Measurements from ENCODE around the gene CFAP97D1. TPM values are rescaled to one million over a fixed set of nuclear protein-coding genes. Genes with fewer than 3 reads are reported as not detected.

Gene CFAP97D1
- total and polyA plus RNA-seq, 7 experiments from 2014 or later: not detected

- Histone ChIP-seq H3K4me1 (ENCODE audit: control insufficient read depth in 2 of 2, insufficient read depth in 2 of 2, low read length in 2 of 2) (peaks cover 7% of the 10 kb centered on the region in 2 donors), H3K27ac (ENCODE audit: low read depth, low read length) (peak within 1 kb of the TSS; percentile 79), H3K36me3 (ENCODE audit: control insufficient read depth in 2 of 3, insufficient read depth in 3 of 3, low read length in 3 of 3) (peaks cover 0 to 20% (median 0%) of the 10 kb centered on the region in 3 experiments), H3K27me3 (ENCODE audit: control insufficient read depth in 2 of 2, insufficient read depth in 2 of 2, low read length in 2 of 2) (no peaks in the 10 kb centered on the region), H3K4me3 (ENCODE audit: low read length) (peak within 1 kb of the TSS; percentile 74), H3K9me3 (ENCODE audit: control insufficient read depth in 2 of 3, low read length in 3 of 3) (no peaks in the 10 kb centered on the region)
- intact Hi-C loops (cut with micrococcal nuclease): loop anchor here in 1 of 2 donors (1.0 to 5.0 kb wide), 2 partner anchors 54 to 68 kb away; partner anchors contain the start of gene MPP3
- Mint-ChIP-seq H3K4me3 (peak within 1 kb of the TSS; percentile 80 to 89 (median 84)), H3K9me3 (no peaks in the 10 kb centered on the region), H3K36me3 (peaks cover 0 to 4% (median 0%) of the 10 kb centered on the region in 5 donors), H3K27ac (peak within 1 kb of the TSS in 7 of 9 donors; percentile 71 to 86 (median 78)), H3K27me3 (peaks cover 16 to 38% (median 24%) of the 10 kb centered on the region in 5 donors), H3K4me1 (peaks cover 0 to 15% (median 10%) of the 10 kb centered on the region in 7 donors)
- DNase-seq (peak; percentile 70 to 82 (median 78)), ATAC-seq (peak; percentile 97)
- CTCF ChIA-PET: interaction anchor here (1.1 to 1.3 kb wide), 2 partner anchors 11 to 68 kb away, joined by 3 to 4 read pairs; partner anchors contain the start of gene CD300LG
- POLR2A ChIA-PET: interaction anchor here (1.0 kb wide), 1 partner anchor 780 kb away, joined by 3 read pairs; the partner anchor contains the start of gene RPL27
Observed at GRCh38 chr17:43778337-43779144, 1.7 kb upstream of the CFAP97D1 start, which contains the start of gene DUSP3. Gene DUSP3 (minus strand): TSS chr17:43778977. CDS start chr17:43778924, 53 bp downstream.

DNA sequence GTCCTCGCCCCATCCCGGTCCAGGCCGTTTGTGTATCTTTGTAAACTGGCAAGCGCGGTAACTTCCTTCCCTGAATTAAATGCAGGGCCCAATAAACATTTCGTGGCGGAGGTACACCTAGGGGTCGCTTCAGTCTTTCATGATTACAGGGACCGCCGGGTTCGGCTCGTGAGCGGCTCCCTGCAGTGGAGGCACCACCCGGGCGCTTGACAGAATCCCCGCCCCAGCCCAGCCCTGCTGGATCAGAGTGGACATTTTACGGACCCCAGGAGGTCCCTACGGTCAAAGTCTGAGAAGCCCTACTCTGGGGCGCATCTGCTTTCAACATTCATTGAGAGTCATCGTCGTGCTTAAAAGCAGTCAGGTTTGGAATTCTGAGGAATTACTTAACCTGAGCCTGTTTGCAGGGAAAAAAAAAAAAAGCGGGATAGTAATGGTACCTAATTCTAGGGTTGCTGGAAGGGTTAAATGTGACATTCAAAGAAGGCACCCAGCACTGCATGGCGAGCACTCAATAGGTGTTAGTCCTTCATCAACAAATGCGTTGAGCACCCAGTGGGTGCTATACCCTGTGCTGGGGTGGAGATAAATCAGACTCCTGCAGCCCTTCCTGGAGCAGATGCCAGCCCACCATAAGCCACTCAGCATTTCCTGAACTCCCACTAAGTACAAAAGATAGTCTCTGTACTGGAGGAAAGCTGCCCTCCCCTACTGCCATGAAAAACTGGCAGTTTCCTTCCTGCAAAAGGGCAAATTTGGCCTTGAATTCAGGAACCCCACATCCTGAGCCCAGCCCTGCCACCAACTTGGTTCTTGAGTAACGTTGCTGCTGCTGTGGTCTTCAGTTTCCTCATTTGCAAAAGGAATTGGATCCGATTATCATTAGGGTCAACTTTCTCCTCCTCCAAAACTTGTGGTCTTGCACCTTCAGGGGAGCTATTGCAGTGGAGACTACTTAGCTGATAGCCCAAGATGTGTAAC is 800 bp upstream of the CFAP97D1 start:
- H3K27me3 ChIP-seq (ENCODE audit: control insufficient read depth in 2 of 2, insufficient read depth in 2 of 2, low read length in 2 of 2): no peaks in the 10 kb centered on the region
- Mint-ChIP-seq H3K4me3 (peak overlapping the region; percentile 64 to 87 (median 82)), H3K9me3 (no peaks in the 10 kb centered on the region), H3K4me1 (peaks cover 0 to 15% (median 9%) of the 10 kb centered on the region in 7 donors), H3K36me3 (peaks cover 0 to 4% (median 0%) of the 10 kb centered on the region in 5 donors), H3K27me3 (peaks cover 16 to 45% (median 27%) of the 10 kb centered on the region in 5 donors), H3K27ac (peak overlapping the region in 5 of 9 donors; percentile 26 to 83 (median 56))
- DNase-seq: peak in 1 of 9 donors; percentile 10
- intact Hi-C loops (cut with micrococcal nuclease): loop anchor here in 1 of 2 donors (1.0 to 5.0 kb wide), 2 partner anchors 53 to 67 kb away; partner anchors contain the start of gene MPP3
- CTCF ChIA-PET: interaction anchor here (0.5 to 1.3 kb wide), 2 partner anchors 12 to 93 kb away, joined by 3 to 4 read pairs; no protein-coding TSS in a partner anchor
- ATAC-seq: peak; percentile 28
- H3K36me3 ChIP-seq (ENCODE audit: control insufficient read depth in 2 of 3, insufficient read depth in 3 of 3, low read length in 3 of 3): peaks cover 0 to 12% (median 0%) of the 10 kb centered on the region in 3 experiments
- peaks cover 7% of the 10 kb centered on the region in 2 donors for H3K4me1 ChIP-seq (ENCODE audit: control insufficient read depth in 2 of 2, insufficient read depth in 2 of 2, low read length in 2 of 2)
- no peaks in the 10 kb centered on the region for H3K9me3 ChIP-seq (ENCODE audit: control insufficient read depth in 2 of 3, low read length in 3 of 3)
- peak overlapping the region; percentile 60 for H3K27ac ChIP-seq (ENCODE audit: low read depth, low read length)
- POLR2A ChIA-PET: interaction anchor here (1.0 kb wide), 1 partner anchor 781 kb away, joined by 3 read pairs; the partner anchor contains the start of gene RPL27
- H3K4me3 ChIP-seq (ENCODE audit: low read length): peak overlapping the region; percentile 74

- H3K36me3 ChIP-seq (ENCODE audit: control insufficient read depth in 2 of 3, insufficient read depth in 3 of 3, low read length in 3 of 3): peaks cover 0 to 5% (median 0%) of the 10 kb centered on the region in 3 experiments
- no peaks in the 10 kb centered on the region for H3K9me3 Mint-ChIP-seq
- H3K4me3 Mint-ChIP-seq: no peak overlapping the region
- H3K36me3 Mint-ChIP-seq: no peaks in the 10 kb centered on the region
- CTCF ChIA-PET: interaction anchor here (0.7 to 1.5 kb wide), 3 partner anchors 17 to 88 kb away, joined by 3 read pairs; no protein-coding TSS in a partner anchor
- H3K4me3 ChIP-seq (ENCODE audit: low read length): no peak overlapping the region
- POLR2A ChIA-PET: no interaction called here
- no peaks in the 10 kb centered on the region for H3K9me3 ChIP-seq (ENCODE audit: control insufficient read depth in 2 of 3, low read length in 3 of 3)
- intact Hi-C loops (cut with micrococcal nuclease): no loop called here
- H3K27ac Mint-ChIP-seq: no peak overlapping the region
- peaks cover 7% of the 10 kb centered on the region in 2 donors for H3K4me1 ChIP-seq (ENCODE audit: control insufficient read depth in 2 of 2, insufficient read depth in 2 of 2, low read length in 2 of 2)
- ATAC-seq: no peak
- no peak for DNase-seq
- peaks cover 21 to 55% (median 31%) of the 10 kb centered on the region in 5 donors for H3K27me3 Mint-ChIP-seq
- H3K27ac ChIP-seq (ENCODE audit: low read depth, low read length): no peak overlapping the region
- no peaks in the 10 kb centered on the region for H3K27me3 ChIP-seq (ENCODE audit: control insufficient read depth in 2 of 2, insufficient read depth in 2 of 2, low read length in 2 of 2)
- H3K4me1 Mint-ChIP-seq: peaks cover 0 to 15% (median 8%) of the 10 kb centered on the region in 7 donors
Observed at GRCh38 chr17:43782913-43783680, 2.9 kb downstream of the CFAP97D1 start.

DNA sequence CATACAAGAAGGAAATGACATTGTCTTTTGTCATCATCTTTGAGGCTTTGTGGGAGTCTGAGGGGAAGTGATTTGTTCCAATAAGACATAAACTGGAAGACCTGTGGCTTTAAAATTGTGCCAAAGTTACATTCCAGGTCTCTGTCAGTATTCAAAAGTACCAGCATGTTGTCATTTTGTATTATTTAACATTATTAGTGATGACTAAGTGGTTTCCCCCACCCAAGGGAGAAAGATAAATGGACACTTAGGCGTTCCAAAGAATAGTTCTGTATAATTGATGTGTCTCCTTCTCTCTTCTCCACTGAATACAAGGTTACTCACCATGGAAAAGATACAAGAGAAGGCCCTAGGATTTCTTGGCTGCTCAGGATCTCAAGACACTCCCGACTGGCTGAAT is 3.8 kb downstream of the CFAP97D1 start:
- H3K36me3 ChIP-seq (ENCODE audit: control insufficient read depth in 2 of 3, insufficient read depth in 3 of 3, low read length in 3 of 3): no peaks in the 10 kb centered on the region
- ATAC-seq: no peak
- Mint-ChIP-seq H3K27ac (no peak overlapping the region), H3K4me1 (peaks cover 0 to 15% (median 8%) of the 10 kb centered on the region in 7 donors), H3K27me3 (peaks cover 21 to 60% (median 31%) of the 10 kb centered on the region in 5 donors), H3K9me3 (no peaks in the 10 kb centered on the region), H3K36me3 (no peaks in the 10 kb centered on the region), H3K4me3 (no peak overlapping the region)
- H3K4me3 ChIP-seq (ENCODE audit: low read length): no peak overlapping the region
- CTCF ChIA-PET: no interaction called here
- DNase-seq: no peak
- POLR2A ChIA-PET: no interaction called here
- H3K9me3 ChIP-seq (ENCODE audit: control insufficient read depth in 2 of 3, low read length in 3 of 3): no peaks in the 10 kb centered on the region
- intact Hi-C loops (cut with micrococcal nuclease): no loop called here
- H3K27me3 ChIP-seq (ENCODE audit: control insufficient read depth in 2 of 2, insufficient read depth in 2 of 2, low read length in 2 of 2): no peaks in the 10 kb centered on the region
- H3K4me1 ChIP-seq (ENCODE audit: control insufficient read depth in 2 of 2, insufficient read depth in 2 of 2, low read length in 2 of 2): peaks cover 7% of the 10 kb centered on the region in 2 donors
- no peak overlapping the region for H3K27ac ChIP-seq (ENCODE audit: low read depth, low read length)

DNA sequence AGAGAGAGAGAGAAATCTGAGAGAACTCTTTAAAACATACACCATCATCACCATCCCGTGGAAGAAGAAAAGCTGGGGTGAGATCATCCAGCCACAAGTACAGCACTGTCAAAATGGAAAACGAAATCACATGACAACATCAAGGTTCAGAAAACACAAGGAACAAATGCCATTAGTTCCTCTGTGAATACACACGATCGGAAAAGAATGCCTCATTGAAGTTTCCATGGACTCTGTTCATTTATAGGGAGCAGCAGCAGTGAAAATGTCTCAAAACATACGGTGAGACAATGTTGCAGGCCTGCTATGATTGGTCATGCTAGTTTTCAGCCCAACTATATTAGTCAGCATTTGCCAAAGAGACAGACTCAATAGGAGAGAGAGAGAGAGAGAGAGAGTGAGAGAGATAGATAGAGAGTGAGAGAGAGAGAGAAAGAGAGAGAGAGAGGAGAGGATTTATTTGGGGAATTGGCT is 4.4 kb downstream of the CFAP97D1 start:
- ATAC-seq (no peak), DNase-seq (no peak)
- H3K9me3 ChIP-seq (ENCODE audit: control insufficient read depth in 2 of 3, low read length in 3 of 3): no peaks in the 10 kb centered on the region
- H3K27me3 Mint-ChIP-seq: peaks cover 21 to 55% (median 31%) of the 10 kb centered on the region in 5 donors
- H3K4me1 Mint-ChIP-seq: peaks cover 0 to 10% (median 2%) of the 10 kb centered on the region in 7 donors
- H3K36me3 Mint-ChIP-seq: no peaks in the 10 kb centered on the region
- no peak overlapping the region for H3K27ac ChIP-seq (ENCODE audit: low read depth, low read length)
- no peaks in the 10 kb centered on the region for H3K9me3 Mint-ChIP-seq
- ChIA-PET POLR2A (no interaction called here), CTCF (no interaction called here)
- H3K27ac Mint-ChIP-seq: no peak overlapping the region
- H3K4me3 ChIP-seq (ENCODE audit: low read length): no peak overlapping the region
- no peaks in the 10 kb centered on the region for H3K27me3 ChIP-seq (ENCODE audit: control insufficient read depth in 2 of 2, insufficient read depth in 2 of 2, low read length in 2 of 2)
- H3K4me1 ChIP-seq (ENCODE audit: control insufficient read depth in 2 of 2, insufficient read depth in 2 of 2, low read length in 2 of 2): peaks cover under 1 to 2% of the 10 kb centered on the region in 2 donors
- H3K36me3 ChIP-seq (ENCODE audit: control insufficient read depth in 2 of 3, insufficient read depth in 3 of 3, low read length in 3 of 3): no peaks in the 10 kb centered on the region
- intact Hi-C loops (cut with micrococcal nuclease): no loop called here
- no peak overlapping the region for H3K4me3 Mint-ChIP-seq
